Neural crest cell (in vitro differentiated cells): ENCODE measurements around the gene HTD2. TPM values are rescaled to one million over a fixed set of nuclear protein-coding genes. Genes with fewer than 3 reads are reported as not detected.

Experiments used
- DNase-seq: peaks from one replicate; pipeline ENCODE4 v3.0.0; 2021; ENCODE audit warnings: low read depth, mixed read lengths, low spot score
- H3K27ac Mint-ChIP-seq: one replicate; pipeline ENCODE4 v1.8.0; 2021; ENCODE audit warnings: mild to moderate bottlenecking, mixed read lengths; ENCODE audit not compliant: unreplicated experiment
- H3K27me3 Mint-ChIP-seq: 2 replicates; pipeline ENCODE4 v1.8.0; 2021; ENCODE audit warnings: low read depth, mild to moderate bottlenecking, mixed read lengths
- H3K36me3 Mint-ChIP-seq: 2 replicates; pipeline ENCODE4 v1.8.0; 2021; ENCODE audit warnings: low read depth, mild to moderate bottlenecking, mixed read lengths
- H3K4me1 Mint-ChIP-seq: 2 replicates; pipeline ENCODE4 v1.8.0; 2021; ENCODE audit warnings: mixed read lengths
- H3K4me3 Mint-ChIP-seq: one replicate; pipeline ENCODE4 v1.8.0; 2021; ENCODE audit warnings: mild to moderate bottlenecking, mixed read lengths
- H3K9me3 Mint-ChIP-seq: 2 replicates; pipeline ENCODE4 v1.8.0; 2021; ENCODE audit warnings: mixed read lengths
- CTCF ChIP-seq: fragments of 200-600 bp; sonication (generic); conservative IDR thresholded peaks from 2 replicates; pipeline ENCODE4 v1.5.0; 2021; ENCODE audit warnings: antibody characterized with exemption, mild to moderate bottlenecking
- total RNA-seq: library from RNA; stranded (reverse); gene quantifications from 2 replicates; pipeline ENCODE4 v1.2.1, GENCODE V29; 2021

HTD2 gene
- total RNA-seq, 1 donor from 2014 or later, result 11.3 TPM

- H3K4me1 Mint-ChIP-seq, result no peaks in the 10 kb centered on the region
- H3K4me3 Mint-ChIP-seq, result no peak overlapping the region
- no peaks in the 10 kb centered on the region for H3K9me3 Mint-ChIP-seq
- peaks cover 13% of the 10 kb centered on the region for H3K27me3 Mint-ChIP-seq
- no peaks in the 10 kb centered on the region for H3K36me3 Mint-ChIP-seq
- H3K27ac Mint-ChIP-seq, result no peak overlapping the region
- DNase-seq, result no peak
- TF ChIP-seq CTCF, result no peak
Observed at GRCh38 chr3:58325525-58325992, 19.2 kb downstream of the HTD2 start.

GRCh38 chr3:58326267-58326900 lies 20.1 kb downstream of the HTD2 start:
- no peak overlapping the region for H3K27ac Mint-ChIP-seq

GRCh38 chr3:58329150-58329921 lies 23.0 kb downstream of the HTD2 start:
- DNase-seq, result no peak
- Mint-ChIP-seq H3K27me3 (peaks cover 34% of the 10 kb centered on the region), H3K4me3 (no peak overlapping the region), H3K27ac (no peak overlapping the region), H3K36me3 (no peaks in the 10 kb centered on the region), H3K9me3 (no peaks in the 10 kb centered on the region), H3K4me1 (peaks cover 11% of the 10 kb centered on the region)
- no peak for TF ChIP-seq CTCF

More at GRCh38 chr3:58326267-58326900, 20.1 kb downstream of the HTD2 start:
- no peak for DNase-seq
- no peaks in the 10 kb centered on the region for H3K4me1 Mint-ChIP-seq
- no peak for TF ChIP-seq CTCF
- peaks cover 19% of the 10 kb centered on the region for H3K27me3 Mint-ChIP-seq
- no peak overlapping the region for H3K4me3 Mint-ChIP-seq
- no peaks in the 10 kb centered on the region for H3K36me3 Mint-ChIP-seq
- H3K9me3 Mint-ChIP-seq, result no peaks in the 10 kb centered on the region

- Mint-ChIP-seq H3K9me3 (no peaks in the 10 kb centered on the region), H3K27me3 (peaks cover 38% of the 10 kb centered on the region), H3K4me3 (no peak overlapping the region), H3K4me1 (peaks cover 17% of the 10 kb centered on the region), H3K36me3 (no peaks in the 10 kb centered on the region), H3K27ac (no peak overlapping the region)
- no peak for DNase-seq
- no peak for TF ChIP-seq CTCF
Observed at GRCh38 chr3:58329922-58330413, 23.6 kb downstream of the HTD2 start.

- H3K36me3 Mint-ChIP-seq, result no peaks in the 10 kb centered on the region
- H3K4me3 Mint-ChIP-seq, result peak overlapping the region; percentile 81
Observed at GRCh38 chr3:58331593-58332152, 25.4 kb downstream of the HTD2 start.

More at GRCh38 chr3:58331593-58332152, 25.4 kb downstream of the HTD2 start:
- no peak overlapping the region for H3K27ac Mint-ChIP-seq
- no peak for TF ChIP-seq CTCF
- H3K27me3 Mint-ChIP-seq, result peaks cover 51% of the 10 kb centered on the region
- no peak for DNase-seq
- H3K9me3 Mint-ChIP-seq, result no peaks in the 10 kb centered on the region
- H3K4me1 Mint-ChIP-seq, result peaks cover 23% of the 10 kb centered on the region
